Suprapubic skin (tissue), 4 donors: ENCODE measurements around the gene NCR1.

Source experiments
- CTCF ChIP-seq, 2 donors: fragments of 200-600 bp in 1 of 2; fragments of 450-650 bp in 1 of 2; sonication (generic) in 1 of 2; IDR thresholded peaks; one replicate each; pipeline ENCODE4 v1.5.1; 2016 to 2019; ENCODE audit warnings: antibody characterized with exemption in 2 of 2, mild to moderate bottlenecking in 1 of 2, moderate library complexity in 1 of 2
- EP300 ChIP-seq: sonication (generic); formaldehyde crosslinking; IDR thresholded peaks from one replicate; pipeline ENCODE4 v1.6.1; 2017; ENCODE audit warnings: antibody characterized with exemption
- POLR2A ChIP-seq, 2 donors: fragments of 450-650 bp; IDR thresholded peaks; one replicate each; pipeline ENCODE4 v1.6.1; 2017; ENCODE audit warnings: antibody characterized with exemption in 2 of 2, mild to moderate bottlenecking in 2 of 2, moderate library complexity in 2 of 2
- POLR2AphosphoS5 ChIP-seq, 3 donors: sonication (generic); formaldehyde crosslinking; IDR thresholded peaks; one replicate each; pipeline ENCODE4 v1.6.1; 2017; ENCODE audit warnings: antibody characterized with exemption in 3 of 3

GRCh38 chr19:54896036-54896435, 9.9 kb upstream of the NCR1 start:
- TF ChIP-seq CTCF (IDR thresholded peaks at IDR 0.05), result no peak
- no peak for TF ChIP-seq POLR2A (IDR thresholded peaks at IDR 0.05)
- no peak for TF ChIP-seq POLR2AphosphoS5 (IDR thresholded peaks at IDR 0.05)
- TF ChIP-seq EP300, result no peak
